HG02678 (cell line): Measurements from ENCODE around the gene APOC1.
"Not testable (repeated sequence)": the region's sequence is repeated elsewhere in the genome, so short reads cannot be mapped to it uniquely, and the experiment has no call there.

Experiments used
- ATAC-seq: cut with Tn5 transposase; IDR thresholded peaks from one replicate; pipeline ENCODE4 v1.9.1; 2021; ENCODE audit warnings: mild to moderate bottlenecking, moderate library complexity; ENCODE audit not compliant: unreplicated experiment

APOC1 gene

GRCh38 chr19:44912854-44913253 lies 1.6 kb upstream of the APOC1 start:
- no peak for ATAC-seq

DNA sequence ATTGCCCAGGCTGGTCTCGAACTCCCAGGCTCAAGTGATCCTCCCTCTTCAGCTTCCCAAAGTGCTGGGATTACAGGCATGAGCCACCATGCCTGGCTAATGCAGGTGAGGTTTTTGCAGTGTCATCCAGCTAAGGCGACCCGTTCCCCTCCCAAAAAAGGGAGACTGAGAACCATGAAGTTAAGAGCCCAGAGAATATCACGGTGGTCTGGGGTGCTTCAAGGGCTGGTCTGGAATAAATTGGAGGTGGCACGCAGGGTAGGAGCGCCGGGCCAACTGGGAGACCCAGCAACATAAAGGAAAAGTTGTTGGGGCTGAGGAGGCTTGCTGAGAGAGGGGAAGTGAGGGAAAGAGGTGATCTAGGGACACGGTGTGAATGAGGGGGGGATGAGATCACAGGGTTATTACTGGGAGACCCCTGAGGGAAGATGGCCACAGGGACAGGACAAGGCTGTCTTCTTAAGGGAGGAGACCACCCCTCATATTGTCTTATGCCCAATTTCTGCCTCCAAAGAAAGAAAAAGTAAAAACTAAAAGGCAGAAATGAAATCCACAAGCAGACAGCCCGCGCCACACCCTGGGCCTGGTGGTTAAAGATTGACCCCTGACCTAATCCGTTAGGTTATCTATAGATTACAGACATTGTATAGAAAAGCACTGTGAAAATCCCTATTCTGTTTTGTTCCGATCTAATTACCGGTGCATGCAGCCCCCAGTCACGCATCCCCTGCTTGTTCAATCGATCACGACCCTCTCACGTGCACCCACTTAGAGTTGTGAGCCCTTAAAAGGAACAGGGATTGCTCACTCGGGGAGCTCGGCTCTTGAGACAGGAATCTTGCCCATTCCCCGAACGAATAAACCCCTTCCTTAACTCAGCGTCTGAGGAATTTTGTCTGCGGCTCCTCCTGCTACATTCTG lies 636 bp upstream of the APOC1 start:
- ATAC-seq = not testable (repeated sequence)

DNA sequence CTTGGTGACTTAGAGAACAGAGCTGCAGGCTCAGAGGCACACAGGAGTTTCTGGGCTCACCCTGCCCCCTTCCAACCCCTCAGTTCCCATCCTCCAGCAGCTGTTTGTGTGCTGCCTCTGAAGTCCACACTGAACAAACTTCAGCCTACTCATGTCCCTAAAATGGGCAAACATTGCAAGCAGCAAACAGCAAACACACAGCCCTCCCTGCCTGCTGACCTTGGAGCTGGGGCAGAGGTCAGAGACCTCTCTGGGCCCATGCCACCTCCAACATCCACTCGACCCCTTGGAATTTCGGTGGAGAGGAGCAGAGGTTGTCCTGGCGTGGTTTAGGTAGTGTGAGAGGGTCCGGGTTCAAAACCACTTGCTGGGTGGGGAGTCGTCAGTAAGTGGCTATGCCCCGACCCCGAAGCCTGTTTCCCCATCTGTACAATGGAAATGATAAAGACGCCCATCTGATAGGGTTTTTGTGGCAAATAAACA lies 9.9 kb downstream of the APOC1 start:
- no peak for ATAC-seq

- no peak for ATAC-seq
Observed at GRCh38 chr19:44925114-44925891, 10.9 kb downstream of the APOC1 start.

DNA sequence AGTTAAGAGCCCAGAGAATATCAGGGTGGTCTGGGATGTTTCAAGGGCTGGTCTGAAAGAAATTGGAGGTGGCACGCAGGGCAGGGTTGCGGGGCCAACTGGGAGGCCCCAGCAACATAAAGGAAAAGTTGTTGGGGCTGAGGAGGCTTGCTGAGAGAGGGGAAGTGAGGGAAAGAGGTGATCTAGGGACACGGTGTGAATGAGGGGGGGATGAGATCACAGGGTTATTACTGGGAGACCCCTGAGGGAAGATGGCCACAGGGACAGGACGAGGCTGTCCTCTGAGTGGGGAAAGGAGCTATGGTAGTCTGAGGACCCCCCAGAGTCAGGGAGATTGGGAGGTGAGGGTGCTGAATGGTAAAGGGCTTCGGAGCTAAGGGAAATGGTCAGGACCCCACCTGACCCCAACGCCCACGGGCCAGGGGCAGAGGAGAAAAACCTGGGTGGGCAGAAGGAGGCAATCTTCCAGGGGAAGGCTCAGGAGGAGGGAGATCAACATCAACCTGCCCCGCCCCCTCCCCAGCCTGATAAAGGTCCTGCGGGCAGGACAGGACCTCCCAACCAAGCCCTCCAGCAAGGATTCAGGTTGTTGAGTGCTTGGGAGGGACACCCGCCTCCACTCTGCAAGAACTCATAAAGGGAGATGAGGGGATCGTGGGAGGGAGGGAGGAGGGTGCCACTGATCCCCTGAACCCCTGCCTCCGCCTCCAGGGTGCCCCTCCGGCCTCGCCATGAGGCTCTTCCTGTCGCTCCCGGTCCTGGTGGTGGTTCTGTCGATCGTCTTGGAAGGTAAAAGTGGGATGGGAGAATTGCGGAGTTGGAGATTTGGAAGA lies 12.1 kb downstream of the APOC1 start:
- ATAC-seq = not testable (repeated sequence)

DNA sequence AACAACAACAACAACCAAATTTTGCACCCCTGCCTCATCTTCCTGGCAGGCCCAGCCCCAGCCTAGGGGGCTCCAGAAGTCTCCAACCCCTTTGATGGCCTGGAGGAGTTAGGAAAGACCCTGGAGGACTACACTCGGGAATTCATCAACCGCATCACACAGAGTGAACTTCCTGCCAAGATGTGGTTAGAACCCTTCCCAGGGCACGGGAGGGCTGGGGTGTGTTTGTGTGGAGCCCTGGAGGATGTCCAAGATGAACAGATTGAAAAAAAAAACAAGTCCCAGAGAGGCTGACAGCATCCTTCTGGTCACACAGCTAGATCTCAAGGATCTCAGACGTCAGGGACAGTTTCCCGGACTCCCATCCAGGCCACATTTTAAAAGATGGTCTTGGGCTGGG lies 13.3 kb downstream of the APOC1 start:
- ATAC-seq = no peak

- ATAC-seq = no peak
Observed at GRCh38 chr19:44930088-44930487, 15.7 kb downstream of the APOC1 start.

GRCh38 chr19:44931541-44931940 lies 17.1 kb downstream of the APOC1 start:
- ATAC-seq = no peak

DNA sequence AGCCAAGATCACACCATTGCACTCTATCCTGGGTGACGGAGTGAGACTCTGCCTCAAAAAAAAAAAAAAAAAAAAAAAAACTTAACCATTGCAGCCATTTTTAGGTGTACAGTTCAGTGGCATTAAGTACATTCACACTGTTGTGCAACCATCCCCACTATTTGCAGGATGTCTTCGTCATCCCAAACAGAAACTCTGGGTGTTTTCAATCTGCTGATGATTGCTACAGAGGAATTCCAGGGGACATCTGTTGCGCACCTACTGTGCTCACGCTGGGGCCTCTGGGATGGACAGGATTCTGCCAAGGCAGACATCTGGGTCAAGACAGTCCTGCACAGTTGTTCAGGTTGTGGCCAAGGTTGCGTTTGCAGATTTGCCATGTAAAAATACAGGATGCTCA lies 25.3 kb downstream of the APOC1 start:
- no peak for ATAC-seq

- no peak for ATAC-seq
Observed at GRCh38 chr19:44942067-44942571, 27.7 kb downstream of the APOC1 start, which contains the start of gene APOC4. Gene APOC4, plus strand, starts transcription at chr19:44942237. Its CDS starts 41 bp downstream, at chr19:44942278.

DNA sequence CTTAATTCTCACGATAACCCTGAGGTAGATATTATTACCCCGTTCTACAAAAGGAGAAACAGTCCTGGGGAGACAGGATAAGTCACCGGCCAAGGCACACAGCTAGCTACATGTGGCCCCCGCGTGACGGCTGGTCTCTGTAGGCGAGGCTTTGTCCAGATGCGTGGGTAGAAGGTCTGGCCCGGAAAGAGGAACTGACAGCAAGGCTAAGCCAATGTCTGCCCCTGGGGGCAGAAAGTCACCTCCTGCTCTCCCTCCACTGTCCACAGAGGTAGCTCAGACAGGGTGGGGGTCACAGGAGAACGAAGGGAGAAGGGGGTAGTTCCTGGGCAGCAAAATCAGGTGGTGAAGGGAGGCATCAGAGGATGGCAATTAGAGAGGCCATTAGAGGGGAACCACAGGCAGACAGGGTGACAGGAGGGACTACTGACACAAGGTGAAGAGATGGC lies 29.4 kb downstream of the APOC1 start:
- ATAC-seq = no peak

DNA sequence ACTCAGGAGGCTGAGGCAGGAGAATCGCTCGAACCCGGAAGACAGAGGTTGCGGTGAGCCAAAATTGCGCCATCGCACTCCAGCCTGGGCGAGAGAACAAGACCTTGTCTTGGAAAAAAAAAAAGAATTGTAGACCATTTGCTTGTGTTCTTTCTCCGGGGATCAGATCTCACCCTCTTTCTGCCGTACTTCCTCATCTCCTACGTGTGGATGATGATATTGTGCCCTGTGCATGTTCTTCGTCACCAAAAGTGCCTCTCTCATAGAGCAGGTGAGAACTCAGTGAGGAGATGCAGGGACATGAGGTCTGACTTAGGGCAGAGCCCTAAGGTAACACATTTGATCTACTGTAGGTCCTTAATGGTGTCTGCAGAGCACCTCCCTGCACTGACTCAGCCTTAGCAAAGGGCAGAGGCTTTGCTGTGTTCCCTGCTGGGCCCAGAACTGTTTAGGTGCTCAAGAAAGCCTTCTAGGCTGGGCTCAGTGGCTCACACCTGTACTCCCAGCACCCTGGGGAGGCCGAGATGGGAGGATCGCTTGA lies 32.7 kb downstream of the APOC1 start:
- no peak for ATAC-seq

- no peak for ATAC-seq
Observed at GRCh38 chr19:44948237-44948636, 33.8 kb downstream of the APOC1 start.

GRCh38 chr19:44948763-44949374 lies 34.5 kb downstream of the APOC1 start:
- ATAC-seq = no peak

GRCh38 chr19:44949550-44949949 lies 35.1 kb downstream of the APOC1 start:
- ATAC-seq = no peak

GRCh38 chr19:44951179-44952159 lies 37.1 kb downstream of the APOC1 start:
- ATAC-seq = no peak

DNA sequence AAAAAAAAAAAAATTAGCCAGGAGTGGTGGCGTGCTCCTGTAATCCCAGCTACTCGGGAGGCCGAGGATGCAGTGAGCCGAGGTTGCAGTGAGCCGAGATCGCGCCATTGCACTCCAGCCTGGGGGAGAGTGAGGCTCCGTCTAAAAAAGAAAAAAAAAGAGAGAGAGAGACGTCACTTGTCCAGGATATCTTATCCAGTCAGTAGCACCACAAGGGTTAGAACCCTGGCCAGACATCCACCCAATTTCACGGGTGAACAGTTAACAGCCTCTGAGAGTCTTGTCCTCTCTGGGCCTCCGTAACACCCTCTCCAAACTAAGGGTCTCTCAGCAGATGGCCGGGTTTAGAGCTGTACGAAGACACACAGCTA lies 39.9 kb downstream of the APOC1 start:
- ATAC-seq = no peak

DNA sequence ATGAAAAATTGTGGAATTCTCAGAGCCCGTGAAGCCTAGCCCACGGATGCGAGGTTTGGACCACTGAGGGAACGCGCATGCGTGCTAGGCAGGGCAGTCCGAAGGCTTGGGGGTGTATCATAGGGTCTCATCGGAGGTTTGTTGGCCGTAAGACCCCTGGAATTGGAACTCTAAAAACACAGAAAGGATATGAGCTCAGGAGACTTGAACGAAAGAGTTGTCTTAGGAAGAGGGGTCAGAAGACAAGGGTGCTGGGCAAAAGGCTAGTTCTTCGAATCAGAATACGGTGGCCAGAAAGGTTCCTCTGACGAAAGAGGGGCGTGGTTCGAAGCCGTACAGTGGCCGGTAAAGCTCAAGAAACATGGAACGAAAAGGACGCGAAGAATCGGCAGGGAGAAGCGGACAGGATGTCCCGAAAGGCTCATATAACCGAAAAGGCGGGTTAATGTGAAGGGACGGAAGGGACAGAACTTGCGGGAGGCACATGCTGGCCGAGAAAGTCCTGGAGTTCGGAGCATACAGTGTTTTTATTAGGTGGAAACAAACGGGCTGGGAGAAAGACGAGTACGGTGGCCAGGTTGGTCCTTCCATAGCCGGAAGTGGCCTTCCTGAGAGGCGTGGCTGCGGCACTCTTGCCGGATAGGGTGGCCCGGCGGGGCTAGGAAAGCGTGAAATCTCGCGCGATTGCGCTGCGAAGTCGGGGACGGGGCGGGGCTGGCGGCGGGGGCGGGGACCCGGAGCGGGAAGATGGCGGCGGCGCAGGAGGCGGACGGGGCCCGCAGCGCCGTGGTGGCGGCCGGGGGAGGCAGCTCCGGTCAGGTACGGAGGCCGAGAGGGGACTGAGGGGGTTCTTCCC lies 40.5 kb downstream of the APOC1 start, which contains the start of gene CLPTM1:
TSS of gene CLPTM1 (plus strand) at position 732 of the 856 bp plus-strand sequence. CDS start at position 748, 16 bp downstream.
- ATAC-seq = peak; percentile 87
